SHP77 (cell line): ENCODE data around the gene GDI2.
A peak's percentile ranks its signal among the peaks of the same experiment; 100 is the strongest.
"Not testable (repeated sequence)": the region's sequence is repeated elsewhere in the genome, so short reads cannot be mapped to it uniquely, and the experiment has no call there.

ENCODE experiments used
- DNase-seq, 2 experiments: peaks; one replicate each; lab custom pipeline; 2025; lab: John Stamatoyannopoulos, UW

The GDI2 gene

GRCh38 chr10:5827841-5828240, 14.6 kb upstream of the GDI2 start:
- DNase-seq, result no peak

- DNase-seq, result not testable (repeated sequence)
Observed at GRCh38 chr10:5826511-5826910, 13.3 kb upstream of the GDI2 start.

- no peak for DNase-seq
Observed at GRCh38 chr10:5818894-5819293, 5.7 kb upstream of the GDI2 start.

- DNase-seq, result no peak
Observed at GRCh38 chr10:5818048-5818331, 4.8 kb upstream of the GDI2 start.

GRCh38 chr10:5817322-5818047, 4.3 kb upstream of the GDI2 start:
- no peak for DNase-seq

- no peak for DNase-seq
Observed at GRCh38 chr10:5816170-5816569, 2.9 kb upstream of the GDI2 start.

- DNase-seq, result peak in 1 of 2 experiments; percentile 14
Observed at GRCh38 chr10:5814110-5815107, 1.2 kb upstream of the GDI2 start.

- DNase-seq, result no peak
Observed at GRCh38 chr10:5813091-5813340, 218 bp downstream of the GDI2 start.

- peak in 1 of 2 experiments; percentile 24 for DNase-seq
Observed at GRCh38 chr10:5812283-5813090, 747 bp downstream of the GDI2 start.

GRCh38 chr10:5811387-5811821, 1.8 kb downstream of the GDI2 start:
- DNase-seq, result no peak

- DNase-seq, result no peak
Observed at GRCh38 chr10:5810225-5810624, 3.0 kb downstream of the GDI2 start.

- DNase-seq, result no peak
Observed at GRCh38 chr10:5809527-5810154, 3.6 kb downstream of the GDI2 start.

- not testable (repeated sequence) for DNase-seq
Observed at GRCh38 chr10:5808783-5809392, 4.3 kb downstream of the GDI2 start.

GRCh38 chr10:5806745-5807144, 6.5 kb downstream of the GDI2 start:
- no peak for DNase-seq

- DNase-seq, result no peak
Observed at GRCh38 chr10:5805711-5806110, 7.5 kb downstream of the GDI2 start.

GRCh38 chr10:5805260-5805659, 8.0 kb downstream of the GDI2 start:
- no peak for DNase-seq

- no peak for DNase-seq
Observed at GRCh38 chr10:5804386-5804785, 8.8 kb downstream of the GDI2 start.

GRCh38 chr10:5800782-5801181, 12.5 kb downstream of the GDI2 start:
- DNase-seq, result no peak

- DNase-seq, result no peak
Observed at GRCh38 chr10:5794236-5794635, 19.0 kb downstream of the GDI2 start.

GRCh38 chr10:5789626-5790025, 23.6 kb downstream of the GDI2 start:
- no peak for DNase-seq

GRCh38 chr10:5788969-5789368, 24.3 kb downstream of the GDI2 start:
- DNase-seq, result no peak

- no peak for DNase-seq
Observed at GRCh38 chr10:5783300-5783699, 29.9 kb downstream of the GDI2 start.
